ENCODE data around the gene CREB5. TPM values are rescaled to one million over a fixed set of nuclear protein-coding genes. Genes with fewer than 3 reads are reported as not detected.

CREB5 gene
- total RNA-seq, 1 experiment from 2014 or later, result 1.3 TPM

- CTCF ChIA-PET, result interaction anchor here (1.2 kb wide), 2 partner anchors 17 to 28 kb away, joined by 3 read pairs; no protein-coding TSS in a partner anchor
- H3K27ac Mint-ChIP-seq, result no peak overlapping the region
- H3K4me3 Mint-ChIP-seq, result no peak overlapping the region
- H3K9me3 Mint-ChIP-seq, result peaks cover 6% of the 10 kb centered on the region
- no peak for TF ChIP-seq TP53 (CRISPR knock-in tag; IDR thresholded peaks at IDR 0.05)
- no peak for TF ChIP-seq ATF1 (CRISPR knock-in tag; IDR thresholded peaks at IDR 0.05)
- no peak for TF ChIP-seq MXD4 (CRISPR knock-in tag; IDR thresholded peaks at IDR 0.05; ENCODE audit: borderline replicate concordance)
- TF ChIP-seq RELA (CRISPR knock-in tag; IDR thresholded peaks at IDR 0.05; ENCODE audit: borderline replicate concordance), result no peak
- TF ChIP-seq ZNF396 (CRISPR knock-in tag; IDR thresholded peaks at IDR 0.05; ENCODE audit: borderline replicate concordance), result no peak
- no peak for TF ChIP-seq HMGA2 (CRISPR knock-in tag; IDR thresholded peaks at IDR 0.05)
- no peak for TF ChIP-seq ARID4B (CRISPR knock-in tag; IDR thresholded peaks at IDR 0.05; ENCODE audit: borderline replicate concordance)
- no peak for DNase-seq (ENCODE audit: low spot score)
- ATAC-seq, result no peak
- no peaks in the 10 kb centered on the region for H3K27me3 Mint-ChIP-seq (ENCODE audit: low read depth)
- no peaks in the 10 kb centered on the region for H3K4me1 Mint-ChIP-seq
- POLR2A ChIA-PET, result no interaction called here
- no peaks in the 10 kb centered on the region for H3K36me3 Mint-ChIP-seq
These were observed 186.3 kb downstream of the CREB5 start for GRCh38 chr7:28598586-28598985.

- ATAC-seq (no peak), DNase-seq (ENCODE audit: low spot score) (no peak)
- TF ChIP-seq ZNF138 (CRISPR knock-in tag; conservative IDR thresholded peaks at IDR 0.05) (no peak), NFYB (CRISPR knock-in tag; conservative IDR thresholded peaks at IDR 0.05; ENCODE audit: low read depth) (no peak), ZNF671 (CRISPR knock-in tag; IDR thresholded peaks at IDR 0.05) (no peak), TCF7 (CRISPR knock-in tag; IDR thresholded peaks at IDR 0.05; ENCODE audit: low read depth) (no peak), SMAD3 (CRISPR knock-in tag; IDR thresholded peaks at IDR 0.05; ENCODE audit: borderline replicate concordance) (no peak), CDX4 (CRISPR knock-in tag; IDR thresholded peaks at IDR 0.05; ENCODE audit: borderline replicate concordance) (no peak), STAT6 (CRISPR knock-in tag; conservative IDR thresholded peaks at IDR 0.05; ENCODE audit: low read depth) (no peak), ELF4 (CRISPR knock-in tag; IDR thresholded peaks at IDR 0.05; ENCODE audit: low read depth) (no peak)
- H3K9me3 Mint-ChIP-seq, result peaks cover 6% of the 10 kb centered on the region
- H3K27ac Mint-ChIP-seq, result no peak overlapping the region
- H3K4me1 Mint-ChIP-seq, result no peaks in the 10 kb centered on the region
- H3K27me3 Mint-ChIP-seq (ENCODE audit: low read depth), result no peaks in the 10 kb centered on the region
- ChIA-PET CTCF (interaction anchor here (1.2 to 1.6 kb wide), 2 partner anchors 15 to 27 kb away, joined by 3 to 8 read pairs; no protein-coding TSS in a partner anchor), POLR2A (no interaction called here)
- no peak overlapping the region for H3K4me3 Mint-ChIP-seq
- no peaks in the 10 kb centered on the region for H3K36me3 Mint-ChIP-seq
These were observed 187.1 kb downstream of the CREB5 start for GRCh38 chr7:28599411-28599810.

GRCh38 chr7:28602282-28602681 is 190.0 kb downstream of the CREB5 start:
- Mint-ChIP-seq H3K9me3 (peaks cover 6% of the 10 kb centered on the region), H3K27me3 (ENCODE audit: low read depth) (no peaks in the 10 kb centered on the region), H3K27ac (no peak overlapping the region), H3K4me3 (no peak overlapping the region), H3K4me1 (no peaks in the 10 kb centered on the region), H3K36me3 (no peaks in the 10 kb centered on the region)
- ChIA-PET CTCF (no interaction called here), POLR2A (no interaction called here)
- ATAC-seq (no peak), DNase-seq (ENCODE audit: low spot score) (no peak)
- TF ChIP-seq NR2C2 (CRISPR knock-in tag; IDR thresholded peaks at IDR 0.05) (no peak), ZNF219 (CRISPR knock-in tag; IDR thresholded peaks at IDR 0.05; ENCODE audit: borderline replicate concordance) (no peak), USF2 (CRISPR knock-in tag; IDR thresholded peaks at IDR 0.05) (no peak), SMAD3 (CRISPR knock-in tag; IDR thresholded peaks at IDR 0.05; ENCODE audit: borderline replicate concordance) (no peak), ZNF396 (CRISPR knock-in tag; IDR thresholded peaks at IDR 0.05; ENCODE audit: borderline replicate concordance) (no peak), GABPB1 (CRISPR knock-in tag; IDR thresholded peaks at IDR 0.05) (no peak), PRDM15 (CRISPR knock-in tag; IDR thresholded peaks at IDR 0.05) (no peak), SP1 (CRISPR knock-in tag; conservative IDR thresholded peaks at IDR 0.05) (no peak)
